Measurements from ENCODE around the gene DGKD.

Gene DGKD

GRCh38 chr2:233399306-233400225, 45.3 kb downstream of the DGKD start:
- H3K4me3 ChIP-seq (ENCODE audit: low read length) = no peak overlapping the region
- no peak for TF ChIP-seq ZNF274 (IDR thresholded peaks at IDR 0.05; ENCODE audit: low read depth, low read length)

- no peak for TF ChIP-seq ZNF274 (IDR thresholded peaks at IDR 0.05; ENCODE audit: low read depth, low read length)
- no peak overlapping the region for H3K4me3 ChIP-seq (ENCODE audit: low read length)
These were observed 46.0 kb downstream of the DGKD start for GRCh38 chr2:233400341-233400740.

GRCh38 chr2:233400961-233401360, 46.7 kb downstream of the DGKD start:
- TF ChIP-seq ZNF274 (IDR thresholded peaks at IDR 0.05; ENCODE audit: low read depth, low read length) = no peak

GRCh38 chr2:233402346-233402745, 48.1 kb downstream of the DGKD start:
- TF ChIP-seq ZNF274 (IDR thresholded peaks at IDR 0.05; ENCODE audit: low read depth, low read length) = no peak
- H3K4me3 ChIP-seq (ENCODE audit: low read length) = no peak overlapping the region

More at GRCh38 chr2:233400961-233401360, 46.7 kb downstream of the DGKD start:
- H3K4me3 ChIP-seq (ENCODE audit: low read length) = no peak overlapping the region

GRCh38 chr2:233402789-233403188, 48.5 kb downstream of the DGKD start:
- TF ChIP-seq ZNF274 (IDR thresholded peaks at IDR 0.05; ENCODE audit: low read depth, low read length) = no peak
- no peak overlapping the region for H3K4me3 ChIP-seq (ENCODE audit: low read length)

- no peak for TF ChIP-seq ZNF274 (IDR thresholded peaks at IDR 0.05; ENCODE audit: low read depth, low read length)
- no peak overlapping the region for H3K4me3 ChIP-seq (ENCODE audit: low read length)
These were observed 49.9 kb downstream of the DGKD start for GRCh38 chr2:233404222-233404621.

GRCh38 chr2:233406865-233407264, 52.6 kb downstream of the DGKD start:
- TF ChIP-seq ZNF274 (IDR thresholded peaks at IDR 0.05; ENCODE audit: low read depth, low read length) = no peak
- no peak overlapping the region for H3K4me3 ChIP-seq (ENCODE audit: low read length)

GRCh38 chr2:233407771-233408181, 53.5 kb downstream of the DGKD start:
- no peak for TF ChIP-seq ZNF274 (IDR thresholded peaks at IDR 0.05; ENCODE audit: low read depth, low read length)
- no peak overlapping the region for H3K4me3 ChIP-seq (ENCODE audit: low read length)

GRCh38 chr2:233408366-233409285, 54.3 kb downstream of the DGKD start:
- no peak for TF ChIP-seq ZNF274 (IDR thresholded peaks at IDR 0.05; ENCODE audit: low read depth, low read length)

GRCh38 chr2:233409286-233409991, 55.1 kb downstream of the DGKD start:
- no peak for TF ChIP-seq ZNF274 (IDR thresholded peaks at IDR 0.05; ENCODE audit: low read depth, low read length)
- no peak overlapping the region for H3K4me3 ChIP-seq (ENCODE audit: low read length)

More at GRCh38 chr2:233408366-233409285, 54.3 kb downstream of the DGKD start:
- H3K4me3 ChIP-seq (ENCODE audit: low read length) = no peak overlapping the region

GRCh38 chr2:233410196-233410760, 56.0 kb downstream of the DGKD start:
- TF ChIP-seq ZNF274 (IDR thresholded peaks at IDR 0.05; ENCODE audit: low read depth, low read length) = no peak
- no peak overlapping the region for H3K4me3 ChIP-seq (ENCODE audit: low read length)

GRCh38 chr2:233411162-233411561, 56.9 kb downstream of the DGKD start:
- no peak for TF ChIP-seq ZNF274 (IDR thresholded peaks at IDR 0.05; ENCODE audit: low read depth, low read length)
- H3K4me3 ChIP-seq (ENCODE audit: low read length) = no peak overlapping the region

- no peak overlapping the region for H3K4me3 ChIP-seq (ENCODE audit: low read length)
- no peak for TF ChIP-seq ZNF274 (IDR thresholded peaks at IDR 0.05; ENCODE audit: low read depth, low read length)
These were observed 58.1 kb downstream of the DGKD start for GRCh38 chr2:233412405-233412804.

- no peak for TF ChIP-seq ZNF274 (IDR thresholded peaks at IDR 0.05; ENCODE audit: low read depth, low read length)
- no peak overlapping the region for H3K4me3 ChIP-seq (ENCODE audit: low read length)
These were observed 58.8 kb downstream of the DGKD start for GRCh38 chr2:233413046-233413445.

Measured in GM08714 (cell line).